Stimulated activated CD4-positive, alpha-beta T cell treated with anti-CD3 and anti-CD28 coated beads, Interleukin-1b, Interleukin-23, amount 100 ng/mL, for 48 hours (primary cell): Measurements from ENCODE around the gene LRRC17.

ENCODE experiments used
- DNase-seq: peaks from one replicate; pipeline ENCODE4 v3.0.0-alpha.2; 2020

Gene LRRC17

GRCh38 chr7:102990642-102991041 lies 77.8 kb downstream of the LRRC17 start:
- no peak for DNase-seq

DNA sequence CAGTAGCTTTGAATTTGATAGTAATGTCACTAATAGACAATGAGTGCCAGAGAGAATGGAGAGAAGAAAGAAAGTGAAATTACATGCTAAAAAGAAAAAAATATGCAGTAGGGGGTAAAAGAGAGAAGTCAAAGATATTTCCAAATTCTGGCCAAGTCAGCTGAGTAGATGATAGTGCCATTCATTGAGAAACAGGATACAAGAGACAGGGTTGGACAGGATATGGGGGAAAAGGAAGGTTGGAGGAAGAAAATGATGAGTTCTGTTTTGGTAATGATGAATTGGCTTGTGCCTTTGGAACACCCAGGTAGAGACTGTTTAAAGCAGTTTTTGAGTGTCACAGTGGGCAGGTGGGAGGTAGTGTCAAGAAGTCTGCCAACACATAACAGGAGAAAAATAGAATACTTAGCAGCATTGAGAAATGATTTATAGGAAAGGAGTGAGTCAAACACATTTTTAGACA lies 78.3 kb downstream of the LRRC17 start:
- DNase-seq: no peak

GRCh38 chr7:102991540-102992214 lies 78.9 kb downstream of the LRRC17 start:
- DNase-seq: peak; percentile 18

DNA sequence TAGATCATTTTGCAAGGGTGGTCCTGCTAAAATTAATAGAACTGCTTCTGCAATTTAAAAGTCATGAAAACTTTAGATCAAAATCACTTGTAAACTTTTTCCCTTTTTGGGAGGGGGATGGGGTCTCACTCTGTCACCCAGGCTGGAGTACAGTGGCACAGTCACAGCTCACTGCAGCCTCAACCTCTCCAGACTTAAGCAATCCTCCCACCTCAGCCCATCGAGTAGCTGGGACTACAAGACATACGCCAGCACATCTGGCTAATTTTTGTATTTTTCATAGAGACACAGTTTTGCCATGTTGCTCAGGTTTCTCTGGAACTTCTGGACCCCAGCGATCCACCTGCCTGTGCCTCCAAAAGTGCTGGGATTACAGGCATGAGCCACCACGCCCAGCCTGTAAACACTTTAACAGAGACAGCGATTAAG lies 79.7 kb downstream of the LRRC17 start:
- no peak for DNase-seq

GRCh38 chr7:102992938-102993717 lies 80.3 kb downstream of the LRRC17 start:
- no peak for DNase-seq

DNA sequence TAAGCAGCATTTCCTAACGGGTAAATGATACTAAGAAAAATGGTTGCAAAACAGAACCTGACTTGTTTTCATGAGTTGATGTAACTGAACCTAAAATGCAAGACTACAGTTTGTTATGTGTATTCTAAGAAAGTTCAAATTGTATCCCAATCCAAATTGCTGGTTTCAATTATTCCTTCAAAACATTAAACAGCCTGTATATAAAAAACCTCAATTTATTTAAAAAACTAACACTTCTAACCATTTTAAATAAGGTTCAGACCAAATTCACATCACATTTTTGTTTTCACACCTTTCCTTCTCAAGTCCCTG lies 80.9 kb downstream of the LRRC17 start:
- no peak for DNase-seq

- DNase-seq: no peak
Measured at GRCh38 chr7:102994567-102994966, 81.8 kb downstream of the LRRC17 start.
